Heart right ventricle (tissue), 16 donors: ENCODE measurements around the gene OXNAD1. TPM values are rescaled to one million over a fixed set of nuclear protein-coding genes. Genes with fewer than 3 reads are reported as not detected.

Experiments used
- ATAC-seq, 8 donors: fragments of 200-7000 bp; cut with Tn5 transposase; one replicate each; pipeline ENCODE4 v1.9.1; 2020; ENCODE audit warnings: mild to moderate bottlenecking in 8 of 8, moderate library complexity in 8 of 8, moderate number of reproducible peaks in 1 of 8
- DNase-seq, 2 donors: peaks; one replicate each; pipeline ENCODE4 v3.0.0-alpha.2; 2020
- H3K27ac ChIP-seq, 10 donors: fragments of 200-600 bp; sonication (generic) in 2 of 10; one replicate each; pipeline versions ENCODE4 v1.5.0 to v1.8.0; 2020 to 2022; ENCODE audit warnings: mild to moderate bottlenecking in 3 of 10
- H3K27me3 ChIP-seq, 7 donors: fragments of 200-600 bp; one replicate each; pipeline ENCODE4 v1.8.0; 2021 to 2022; ENCODE audit warnings: mild to moderate bottlenecking in 2 of 7
- H3K36me3 ChIP-seq, 9 donors: fragments of 200-600 bp; sonication (generic) in 1 of 9; one replicate each; pipeline versions ENCODE4 v1.5.0 to v1.8.0; 2020 to 2022; ENCODE audit warnings: mild to moderate bottlenecking in 2 of 9
- H3K4me1 ChIP-seq, 9 donors: fragments of 200-600 bp; sonication (generic) in 1 of 9; one replicate each; pipeline versions ENCODE4 v1.5.0 to v1.8.0; 2020 to 2022; ENCODE audit warnings: mild to moderate bottlenecking in 4 of 9
- H3K4me3 ChIP-seq, 10 donors: fragments of 200-600 bp; sonication (generic) in 2 of 10; one replicate each; pipeline versions ENCODE4 v1.5.0 to v1.8.0; 2020 to 2022; ENCODE audit warnings: mild to moderate bottlenecking in 7 of 10, moderate library complexity in 2 of 10
- H3K9me3 ChIP-seq, 11 donors: fragments of 200-600 bp in 10 of 11; sonication (generic) in 2 of 11; one replicate each; pipeline versions ENCODE4 v1.5.0 to v1.8.0; 2013 to 2022; ENCODE audit warnings: mild to moderate bottlenecking in 2 of 11, control low read depth in 1 of 11, moderate library complexity in 1 of 11
- CTCF ChIP-seq, 9 donors: fragments of 200-600 bp; sonication (generic) in 2 of 9; IDR thresholded peaks; one replicate each; pipeline versions ENCODE4 v1.5.0 to v1.8.0; 2021 to 2022; ENCODE audit warnings: antibody characterized with exemption in 9 of 9, mild to moderate bottlenecking in 5 of 9, moderate library complexity in 1 of 9
- WGBS, 2 donors: extraction: QIAGEN DNeasy Blood & Tissue Kit; methylation state at CpG; one replicate each; pipeline ENCODE4 v1.1.7; 2013; ENCODE audit warnings: inconsistent platforms in 1 of 2; 5-methylcytosine and 5-hydroxymethylcytosine counted together
- intact Hi-C, 10 donors: fragments of 100-400 bp; cut with DNase I; formaldehyde crosslinking; loops; one replicate each; pipeline versions ENCODE4 v1.11.1 to v1.14.2; 2022
- polyA plus RNA-seq, 2 donors: library from polyadenylated mRNA; stranded (reverse); fragments of 200-250 nt; gene quantifications; one replicate each; pipeline ENCODE4 v1.2.3, GENCODE V29; 2013
- total RNA-seq, 10 donors: library from RNA; stranded (reverse); fragmentation: NEBNext Ultra II Directional in 3 of 10; extraction: Animal tissue kit (Norgen Biotek cat#: 25700) in 3 of 10; gene quantifications; one replicate each; pipeline versions ENCODE4 v1.2.1 to v1.2.4, GENCODE V29; 2021 to 2023
- donor health status: Arrhythmogenic right ventricular cardiomyopathy.
- donor health status: ischemic (EF 13 %, LVEDD 7.1; RV severe dilation, severe dysfunction).
- donor health status: healthy with polysubstance abuse.
- donor health status: DM: no; HTN: yes; CAD: no.
- donor health status: DM: no; HTN: no; CAD: no.
- donor health status: ischemic (EF 25% LVEDD 6.9; RV normal size, moderate dysfunction).
- donor health status: ischemic (EF 25% LVEDD 5.7; RV mildly dilated, moderate dysfunction).
- donor health status: healthy.
- donor health status: DM: yes; HTN: yes; CAD: no.
- donor health status: Ischemic cardiomyopathy.
- donor health status: ischemic (EF 35%, LVEDD 5.7; RV mildly dilated, moderate dysfunction).
- donor health status: nonischemic (EF 11% LVEDD 7.7; RV severe dilation, severe dysfunction).
- donor health status: DM: yes; HTN: yes; CAD: no.
- donor health status: PGD.
- donor health status: ischemic (EF 29% LVEDD 5.4; RV normal size, mild dysfunction).
- donor health status: nonischemic (EF 23%, LVEDD 6.1; RV moderate dilation, normal function).

Gene OXNAD1
- total and polyA plus RNA-seq, 12 donors, result 4.2 to 22.8 (median 17.1) TPM

- WGBS, 2 donors, result 94 to 95% methylated on average over 2 of the region's 2 CpGs
- peak in 6 of 8 donors; percentile 20 to 56 (median 38) for ATAC-seq
- intact Hi-C loops, result no loop called here
- Histone ChIP-seq H3K27me3 (no peaks in the 10 kb centered on the region), H3K4me1 (peaks cover 0 to 41% (median 12%) of the 10 kb centered on the region in 9 donors), H3K36me3 (peaks cover 0 to 68% (median 10%) of the 10 kb centered on the region in 9 donors), H3K9me3 (peaks cover 0 to 3% (median 0%) of the 10 kb centered on the region in 11 donors), H3K27ac (peak overlapping the region in 2 of 10 donors; percentile 20 to 77), H3K4me3 (peak overlapping the region in 1 of 10 donors; percentile 14)
- no peak for TF ChIP-seq CTCF (IDR thresholded peaks at IDR 0.05)
- DNase-seq, result no peak
Observed at GRCh38 chr3:16300881-16301359, 35.9 kb downstream of the OXNAD1 start.

- no peak for DNase-seq
- Histone ChIP-seq H3K27me3 (no peaks in the 10 kb centered on the region), H3K4me1 (peaks cover 0 to 41% (median 12%) of the 10 kb centered on the region in 9 donors), H3K36me3 (peaks cover 0 to 68% (median 10%) of the 10 kb centered on the region in 9 donors), H3K4me3 (peak overlapping the region in 1 of 10 donors; percentile 14), H3K27ac (peak overlapping the region in 1 of 10 donors; percentile 77), H3K9me3 (peaks cover 0 to 3% (median 0%) of the 10 kb centered on the region in 11 donors)
- 51 to 52% methylated on average over 6 of the region's 6 CpGs for WGBS, 2 donors
- ATAC-seq, result no peak
- no peak for TF ChIP-seq CTCF (IDR thresholded peaks at IDR 0.05)
- intact Hi-C loops, result no loop called here
Observed at GRCh38 chr3:16301507-16301906, 36.5 kb downstream of the OXNAD1 start.

- 83 to 87% methylated on average over 6 of the region's 6 CpGs for WGBS, 2 donors
- Histone ChIP-seq H3K27ac (peak overlapping the region in 1 of 10 donors; percentile 77), H3K4me1 (peaks cover 0 to 41% (median 12%) of the 10 kb centered on the region in 9 donors), H3K9me3 (peaks cover 0 to under 1% (median 0%) of the 10 kb centered on the region in 11 donors), H3K27me3 (no peaks in the 10 kb centered on the region), H3K36me3 (peaks cover 0 to 67% (median 10%) of the 10 kb centered on the region in 9 donors), H3K4me3 (peak overlapping the region in 1 of 10 donors; percentile 14)
- no peak for TF ChIP-seq CTCF (IDR thresholded peaks at IDR 0.05)
- ATAC-seq (no peak), DNase-seq (no peak)
- intact Hi-C loops, result no loop called here
Observed at GRCh38 chr3:16302082-16302631, 37.1 kb downstream of the OXNAD1 start.

GRCh38 chr3:16303037-16303575, 38.1 kb downstream of the OXNAD1 start:
- intact Hi-C loops, result no loop called here
- peak overlapping the region in 1 of 10 donors; percentile 77 for H3K27ac ChIP-seq
- ATAC-seq (no peak), DNase-seq (no peak)
- no peaks in the 10 kb centered on the region for H3K27me3 ChIP-seq
- WGBS, 2 donors, result 78 to 85% methylated on average over 2 of the region's 2 CpGs
- peaks cover 0 to 38% (median 12%) of the 10 kb centered on the region in 9 donors for H3K4me1 ChIP-seq
- H3K9me3 ChIP-seq, result no peaks in the 10 kb centered on the region
- peaks cover 0 to 60% (median 10%) of the 10 kb centered on the region in 9 donors for H3K36me3 ChIP-seq
- H3K4me3 ChIP-seq, result no peak overlapping the region
- TF ChIP-seq CTCF (IDR thresholded peaks at IDR 0.05), result no peak
